ENCODE results near the gene B3GNT3.

B3GNT3 gene

DNA sequence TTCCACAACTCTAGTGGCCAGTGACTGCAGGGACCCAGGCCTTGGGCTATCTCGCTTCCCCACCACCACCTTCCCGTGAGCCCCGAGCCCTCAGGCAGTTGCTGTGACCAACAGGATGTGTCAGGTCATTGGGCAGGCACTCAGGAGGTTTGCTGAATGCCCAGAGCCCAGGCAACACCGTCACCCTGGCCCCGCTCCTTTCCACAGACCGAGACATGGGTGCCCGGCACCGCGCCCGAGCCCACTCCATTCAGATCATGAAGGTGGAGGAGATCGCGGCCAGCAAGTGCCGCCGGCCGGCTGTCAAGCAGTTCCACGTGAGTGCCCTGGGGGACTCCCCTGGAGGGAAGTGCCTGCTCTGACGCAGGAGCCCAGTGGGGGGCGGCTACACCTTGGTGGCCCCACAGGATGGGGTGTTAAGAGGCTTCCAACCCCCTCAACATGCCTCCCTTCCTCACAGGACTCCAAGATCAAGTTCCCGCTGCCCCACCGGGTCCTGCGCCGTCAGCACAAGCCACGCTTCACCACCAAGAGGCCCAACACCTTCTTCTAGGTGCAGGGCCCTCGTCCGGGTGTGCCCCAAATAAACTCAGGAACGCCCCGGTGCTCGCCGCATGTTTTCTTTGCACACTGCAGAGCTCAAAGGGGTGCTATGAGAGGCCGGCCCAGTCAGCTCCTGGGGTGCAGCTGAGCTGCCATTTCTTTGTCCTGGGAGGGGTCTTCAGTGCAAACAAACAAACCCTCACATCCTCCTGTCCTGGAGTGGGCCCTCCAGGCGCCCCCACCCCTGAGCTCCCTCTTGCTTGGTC, 68.0 kb downstream of the B3GNT3 start:
- no peak for FAIRE-seq

Measured in islet of Langerhans (tissue), 1 donor.